BLaER1 treated with 17β-estradiol and CSF1 and Interleukin-3, amounts not matched to agents 10 nM and 100 nM (cell line): Measurements from ENCODE around the gene TRIM47.

Source experiments
- H3K27ac ChIP-seq, 11 experiments: shearing (Covaris generic); formaldehyde crosslinking; 2 replicates each; pipeline ENCODE4 v1.8.1; 2022
- H3K27me3 ChIP-seq, 11 experiments: shearing (Covaris generic); formaldehyde crosslinking; 2 replicates each; pipeline ENCODE4 v1.8.1; 2022
- H3K36me3 ChIP-seq, 11 experiments: shearing (Covaris generic); formaldehyde crosslinking; 2 replicates each; pipeline ENCODE4 v1.8.1; 2022
- H3K4me1 ChIP-seq, 10 experiments: shearing (Covaris generic); formaldehyde crosslinking; 2 replicates each; pipeline ENCODE4 v1.8.1; 2022
- H3K4me2 ChIP-seq, 11 experiments: shearing (Covaris generic); formaldehyde crosslinking; 2 replicates each; pipeline ENCODE4 v1.8.1; 2022
- H3K4me3 ChIP-seq, 10 experiments: shearing (Covaris generic); formaldehyde crosslinking; 2 replicates each; pipeline ENCODE4 v1.8.1; 2022
- H3K9ac ChIP-seq, 11 experiments: shearing (Covaris generic); formaldehyde crosslinking; 2 replicates each; pipeline ENCODE4 v1.8.1; 2022
- H3K9me3 ChIP-seq, 11 experiments: shearing (Covaris generic); formaldehyde crosslinking; replicated peaks in 1 of 11; 2 replicates each; pipeline ENCODE4 v1.8.1; 2022
- H4K20me1 ChIP-seq, 11 experiments: shearing (Covaris generic); formaldehyde crosslinking; 2 replicates each; pipeline ENCODE4 v1.8.1; 2022
- Cebpa-rat ChIP-seq, 11 experiments: shearing (Covaris generic); IDR thresholded peaks; 2 replicates each; pipeline ENCODE4 v1.8.1; 2022

Gene TRIM47

DNA sequence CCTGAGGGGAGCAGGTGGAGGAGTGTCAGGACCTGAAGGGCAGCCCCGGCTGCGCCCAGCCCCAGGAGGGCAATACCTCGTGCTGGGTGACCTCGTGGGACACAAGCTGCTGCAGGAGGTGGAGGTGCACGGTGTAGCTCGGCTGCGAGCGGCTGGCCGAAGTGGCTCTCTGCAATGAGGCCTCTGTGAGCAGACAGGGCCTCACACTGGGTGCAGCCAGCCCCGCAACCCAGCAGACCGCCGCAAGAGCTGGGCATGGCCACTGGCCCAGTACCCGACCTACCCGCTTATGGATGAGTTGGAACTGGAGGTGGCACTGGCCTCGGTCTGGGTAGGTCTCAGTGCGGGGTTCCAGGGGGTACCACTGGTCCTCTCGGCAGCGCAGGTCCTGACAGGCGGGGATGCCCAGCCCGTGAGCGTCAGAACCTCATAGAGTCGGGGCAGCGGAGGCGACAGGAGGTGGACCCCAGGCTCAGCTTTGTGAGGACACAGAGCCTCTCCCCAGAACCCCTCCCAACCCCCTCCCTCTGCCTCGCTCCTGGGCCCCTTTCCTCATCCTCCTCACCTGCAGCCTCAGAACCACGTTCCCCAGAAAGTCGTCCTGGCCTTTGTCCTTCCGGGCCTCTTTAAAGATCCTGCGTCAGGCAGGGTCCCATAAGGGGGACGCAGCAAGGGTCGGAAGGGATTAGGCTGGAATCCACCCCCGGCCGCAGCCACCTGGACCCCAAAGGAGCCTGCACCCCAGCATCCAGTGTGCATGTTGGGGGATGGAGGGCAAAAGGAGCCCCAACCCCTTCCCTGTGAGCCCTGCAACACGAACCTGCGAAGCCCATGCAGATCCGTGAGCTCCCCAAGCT lies 38.2 kb downstream of the TRIM47 start:
- peak overlapping the region in 2 of 11 experiments; percentile 23 to 45; a peak in 4 of 22 replicates for H3K9ac ChIP-seq
- no peaks in the 10 kb centered on the region for H3K27me3 ChIP-seq
- no peaks in the 10 kb centered on the region for H3K9me3 ChIP-seq
- H3K4me3 ChIP-seq, result no peak overlapping the region
- H3K4me2 ChIP-seq, result peak overlapping the region in 3 of 11 experiments; percentile 13 to 24 (median 19); a peak in 1 of 22 replicates
- H4K20me1 ChIP-seq, result peaks cover 0 to 52% (median 13%) of the 10 kb centered on the region in 11 experiments; a peak in 15 of 22 replicates
- peaks cover 48 to 83% (median 72%) of the 10 kb centered on the region in 10 experiments for H3K4me1 ChIP-seq
- no peak for TF ChIP-seq Cebpa-rat (IDR thresholded peaks at IDR 0.05)
- H3K36me3 ChIP-seq, result peaks cover 33 to 72% (median 64%) of the 10 kb centered on the region in 11 experiments
- H3K27ac ChIP-seq, result no peak overlapping the region

GRCh38 chr17:75838410-75838809 lies 40.0 kb downstream of the TRIM47 start:
- Histone ChIP-seq H3K36me3 (peaks cover 40 to 89% (median 82%) of the 10 kb centered on the region in 11 experiments), H3K4me3 (no peak overlapping the region), H4K20me1 (peaks cover 0 to 69% (median 29%) of the 10 kb centered on the region in 11 experiments; a peak in 17 of 22 replicates), H3K27me3 (no peaks in the 10 kb centered on the region), H3K4me1 (peaks cover 60 to 87% (median 76%) of the 10 kb centered on the region in 10 experiments), H3K27ac (peak overlapping the region in 1 of 11 experiments; percentile 31; a peak in 1 of 22 replicates), H3K9ac (peak overlapping the region in 1 of 11 experiments; percentile 52; a peak in 1 of 22 replicates), H3K9me3 (no peaks in the 10 kb centered on the region), H3K4me2 (peak overlapping the region; percentile 21 to 91 (median 79); a peak in 18 of 22 replicates)
- TF ChIP-seq Cebpa-rat (IDR thresholded peaks at IDR 0.05), result no peak

DNA sequence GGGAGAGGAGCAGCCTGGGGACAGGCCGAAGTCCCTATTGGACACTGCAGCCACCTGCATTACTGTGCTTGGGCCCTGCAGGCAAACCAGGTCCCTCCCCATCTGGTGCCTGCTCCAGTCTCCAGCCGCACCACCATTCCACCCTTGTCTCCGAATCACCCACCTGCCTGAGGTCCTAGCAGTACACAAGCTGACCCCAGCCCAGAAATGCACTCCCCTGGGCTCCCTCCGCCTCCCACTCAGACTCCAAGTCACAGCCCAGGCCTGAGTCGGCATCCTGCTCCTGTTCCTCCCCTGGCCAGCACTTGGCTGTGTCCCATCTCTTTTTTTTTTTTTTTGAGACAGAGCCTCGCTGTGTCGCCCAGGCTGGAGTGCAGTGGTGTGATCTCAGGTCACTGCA lies 40.5 kb downstream of the TRIM47 start:
- H3K9me3 ChIP-seq, result no peaks in the 10 kb centered on the region
- H3K9ac ChIP-seq, result peak overlapping the region in 4 of 11 experiments; percentile 26 to 52 (median 38); a peak in 5 of 22 replicates
- H3K36me3 ChIP-seq, result peaks cover 40 to 93% (median 83%) of the 10 kb centered on the region in 11 experiments
- no peaks in the 10 kb centered on the region for H3K27me3 ChIP-seq
- H3K4me1 ChIP-seq, result peaks cover 65 to 87% (median 76%) of the 10 kb centered on the region in 10 experiments
- TF ChIP-seq Cebpa-rat (IDR thresholded peaks at IDR 0.05), result no peak
- H3K4me2 ChIP-seq, result peak overlapping the region; percentile 21 to 91 (median 79)
- peak overlapping the region in 2 of 11 experiments; percentile 21 to 31; a peak in 1 of 22 replicates for H3K27ac ChIP-seq
- no peak overlapping the region for H3K4me3 ChIP-seq
- H4K20me1 ChIP-seq, result peaks cover 0 to 74% (median 29%) of the 10 kb centered on the region in 11 experiments; a peak in 17 of 22 replicates

GRCh38 chr17:75836605-75837004 lies 41.8 kb downstream of the TRIM47 start:
- no peak overlapping the region for H3K4me3 ChIP-seq
- peaks cover 69 to 89% (median 78%) of the 10 kb centered on the region in 10 experiments for H3K4me1 ChIP-seq
- H3K36me3 ChIP-seq, result peaks cover 32 to 95% (median 72%) of the 10 kb centered on the region in 11 experiments
- no peak for TF ChIP-seq Cebpa-rat (IDR thresholded peaks at IDR 0.05)
- no peaks in the 10 kb centered on the region for H3K27me3 ChIP-seq
- H3K9me3 ChIP-seq, result no peaks in the 10 kb centered on the region
- H4K20me1 ChIP-seq, result peaks cover 0 to 87% (median 29%) of the 10 kb centered on the region in 11 experiments; a peak in 17 of 22 replicates
- peak overlapping the region; percentile 32 to 92 (median 81); a peak in 20 of 22 replicates for H3K4me2 ChIP-seq
- H3K9ac ChIP-seq, result peak overlapping the region in 3 of 11 experiments; percentile 0 to 37 (median 17); a peak in 3 of 22 replicates
- H3K27ac ChIP-seq, result peak overlapping the region in 3 of 11 experiments; percentile 30 to 38 (median 36); a peak in 3 of 22 replicates

DNA sequence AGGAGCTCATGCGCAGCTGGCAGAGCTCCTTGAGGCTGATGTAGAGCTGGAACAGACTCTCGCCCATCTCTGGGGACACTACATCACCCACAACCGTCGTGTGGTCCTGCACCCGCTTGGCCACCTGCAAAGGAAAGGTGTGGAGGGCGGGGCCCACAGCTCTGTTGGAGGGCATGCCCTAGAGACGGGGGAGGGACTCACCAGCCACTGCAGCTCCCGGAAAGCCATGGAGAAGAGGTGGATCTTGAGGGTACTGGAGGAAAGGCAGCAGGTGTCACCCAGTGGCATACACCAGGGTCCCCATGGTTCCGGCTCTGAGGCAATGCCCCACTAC lies 42.8 kb downstream of the TRIM47 start:
- Histone ChIP-seq H3K4me3 (no peak overlapping the region), H3K27ac (no peak overlapping the region), H3K36me3 (peaks cover 35 to 98% (median 72%) of the 10 kb centered on the region in 11 experiments), H4K20me1 (peaks cover 0 to 92% (median 29%) of the 10 kb centered on the region in 11 experiments; a peak in 17 of 22 replicates), H3K9ac (peak overlapping the region in 1 of 11 experiments; percentile 17; a peak in 2 of 22 replicates), H3K9me3 (no peaks in the 10 kb centered on the region), H3K4me2 (peak overlapping the region; percentile 26 to 93 (median 84); a peak in 20 of 22 replicates), H3K4me1 (peaks cover 72 to 90% (median 82%) of the 10 kb centered on the region in 10 experiments), H3K27me3 (no peaks in the 10 kb centered on the region)
- no peak for TF ChIP-seq Cebpa-rat (IDR thresholded peaks at IDR 0.05)

- Histone ChIP-seq H3K4me3 (no peak overlapping the region), H3K9ac (peak overlapping the region in 7 of 11 experiments; percentile 16 to 70 (median 37); a peak in 9 of 22 replicates), H4K20me1 (peaks cover 0 to 92% (median 29%) of the 10 kb centered on the region in 11 experiments; a peak in 17 of 22 replicates), H3K27me3 (no peaks in the 10 kb centered on the region), H3K9me3 (no peaks in the 10 kb centered on the region), H3K27ac (peak overlapping the region in 4 of 11 experiments; percentile 16 to 71 (median 46); a peak in 6 of 22 replicates), H3K4me2 (peak overlapping the region; percentile 64 to 93 (median 84); a peak in 21 of 22 replicates), H3K36me3 (peaks cover 35 to 98% (median 72%) of the 10 kb centered on the region in 11 experiments), H3K4me1 (peaks cover 72 to 87% (median 83%) of the 10 kb centered on the region in 10 experiments)
- no peak for TF ChIP-seq Cebpa-rat (IDR thresholded peaks at IDR 0.05)
Measured at GRCh38 chr17:75834928-75835653, 43.3 kb downstream of the TRIM47 start.

GRCh38 chr17:75834279-75834920 lies 44.0 kb downstream of the TRIM47 start:
- Histone ChIP-seq H3K9me3 (no peaks in the 10 kb centered on the region), H3K27me3 (no peaks in the 10 kb centered on the region), H3K4me3 (no peak overlapping the region; a peak in 1 of 20 replicates), H3K36me3 (peaks cover 35 to 98% (median 72%) of the 10 kb centered on the region in 11 experiments), H4K20me1 (peaks cover 0 to 91% (median 29%) of the 10 kb centered on the region in 11 experiments; a peak in 17 of 22 replicates), H3K4me1 (peaks cover 70 to 88% (median 79%) of the 10 kb centered on the region in 10 experiments), H3K27ac (peak overlapping the region in 4 of 11 experiments; percentile 16 to 71 (median 46); a peak in 6 of 22 replicates), H3K9ac (peak overlapping the region in 8 of 11 experiments; percentile 3 to 70 (median 36); a peak in 11 of 22 replicates), H3K4me2 (peak overlapping the region; percentile 64 to 93 (median 84))
- no peak for TF ChIP-seq Cebpa-rat (IDR thresholded peaks at IDR 0.05)
